NOMO-1 treated with DMSO at 0.1 percent for 48 hours (cell line): ENCODE results near the gene RAI14.
"Not testable (repeated sequence)": the region's sequence is repeated elsewhere in the genome, so short reads cannot be mapped to it uniquely, and the experiment has no call there.

Experiments
- DNase-seq: peaks from one replicate; lab custom pipeline; 2025; ENCODE audit not compliant: unreplicated experiment; lab: John Stamatoyannopoulos, UW

Gene RAI14

DNA sequence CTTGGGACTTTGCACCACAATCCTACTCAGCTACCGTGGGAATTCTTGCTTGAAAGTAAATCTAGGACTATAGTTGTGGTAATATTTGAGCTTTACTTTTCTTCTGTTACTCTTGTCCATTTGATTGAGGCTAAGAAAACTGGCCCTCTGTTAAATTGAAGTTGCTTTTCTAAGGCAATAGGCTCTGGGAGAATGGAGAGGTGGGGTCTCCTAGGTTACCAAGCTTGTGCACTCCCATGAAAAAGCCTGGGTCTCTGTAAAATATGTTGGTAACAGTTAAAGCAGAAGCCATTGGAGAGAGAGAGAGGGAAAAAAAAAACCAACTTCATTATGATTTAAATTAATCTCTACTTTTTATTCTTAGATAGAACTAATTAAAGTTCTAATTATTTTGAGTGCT is 68.6 kb downstream of the RAI14 start:
- no peak for DNase-seq

DNA sequence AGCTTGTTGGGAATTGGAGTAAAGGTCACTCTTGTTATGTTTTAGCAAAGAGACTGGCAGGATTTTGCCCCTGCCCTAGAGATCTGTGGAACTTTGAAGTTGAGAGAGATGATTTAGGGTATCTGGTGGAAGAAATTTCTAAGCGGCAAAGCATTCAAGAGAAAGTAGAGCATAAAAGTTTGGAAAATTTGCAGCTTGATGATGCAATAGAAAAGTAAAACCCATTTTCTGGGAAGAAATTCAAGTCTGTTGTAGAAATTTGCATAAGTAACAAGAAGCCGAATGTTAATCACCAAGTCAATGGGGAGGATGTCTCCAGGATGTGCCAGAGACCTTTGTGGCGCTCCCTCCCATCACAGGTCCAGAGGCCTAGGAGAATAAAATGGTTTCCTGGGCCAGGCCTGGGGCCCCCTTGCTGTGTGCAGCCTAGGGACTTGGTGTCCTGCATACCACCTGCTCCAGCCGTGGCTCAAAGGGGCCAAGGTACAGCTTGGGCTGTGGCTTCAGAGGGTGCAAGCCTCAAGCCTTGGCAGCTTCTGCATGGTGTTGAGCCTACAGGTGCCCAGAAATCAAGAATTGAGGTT is 71.1 kb downstream of the RAI14 start:
- not testable (repeated sequence) for DNase-seq

DNA sequence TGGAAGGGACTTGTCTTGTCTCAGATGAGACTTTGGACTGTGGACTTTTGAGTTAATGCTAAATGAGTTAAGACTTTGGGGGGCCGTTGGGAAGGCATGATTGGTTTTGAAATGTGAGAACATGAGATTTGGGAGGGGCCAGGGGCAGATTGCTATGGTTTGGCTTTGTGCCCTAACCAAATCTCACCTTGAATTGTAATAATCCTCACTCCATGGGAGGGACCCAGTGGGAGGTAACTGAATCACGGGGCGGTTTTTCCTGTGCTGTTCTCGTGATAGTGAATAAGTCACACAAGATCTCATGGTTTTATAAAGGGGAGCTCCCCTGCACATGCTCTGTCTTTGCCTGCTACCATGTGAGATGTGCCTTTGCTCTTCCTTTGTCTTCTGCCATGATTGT is 72.1 kb downstream of the RAI14 start:
- DNase-seq = no peak

DNA sequence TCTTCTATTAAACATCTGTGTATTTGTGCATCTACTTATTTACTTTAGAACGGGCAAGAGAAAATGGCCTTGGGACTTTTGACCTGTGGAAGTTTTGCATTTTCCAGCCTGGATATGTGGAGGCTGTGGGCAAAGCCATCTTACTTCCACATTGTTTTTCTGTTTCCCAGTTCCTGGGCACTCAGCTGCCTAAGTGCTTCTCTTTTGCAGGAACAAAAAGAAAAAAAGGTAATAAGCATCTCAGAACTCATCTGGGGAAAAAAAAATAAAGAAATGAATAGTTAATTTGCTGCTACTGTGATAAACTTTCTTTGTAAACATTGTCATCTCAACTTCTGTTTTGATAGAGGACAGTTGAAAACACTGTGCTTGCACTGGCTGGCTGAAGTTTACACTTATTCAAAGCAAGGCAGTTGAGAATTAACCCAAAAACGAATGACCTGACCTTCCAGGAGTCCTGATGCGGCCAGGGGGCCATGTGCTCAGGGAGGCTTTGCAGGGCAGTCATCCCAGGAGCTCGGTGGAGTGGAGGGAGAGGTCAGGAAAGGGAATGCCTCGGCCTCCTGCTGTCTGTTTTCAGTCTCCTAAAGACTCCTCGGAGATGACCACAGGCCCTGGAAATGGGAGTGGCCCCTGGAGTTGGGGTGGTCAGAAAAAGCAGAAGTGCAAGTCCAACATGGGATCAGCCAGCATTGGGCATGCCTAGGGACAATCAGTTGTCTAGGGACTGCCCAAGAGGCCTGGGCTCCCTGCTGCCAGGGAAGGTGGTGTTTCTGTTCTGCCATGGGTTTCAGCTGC is 75.5 kb downstream of the RAI14 start:
- peak; percentile 50 for DNase-seq

- DNase-seq = no peak
Observed at GRCh38 chr5:34734326-34734725, 78.2 kb downstream of the RAI14 start.

DNA sequence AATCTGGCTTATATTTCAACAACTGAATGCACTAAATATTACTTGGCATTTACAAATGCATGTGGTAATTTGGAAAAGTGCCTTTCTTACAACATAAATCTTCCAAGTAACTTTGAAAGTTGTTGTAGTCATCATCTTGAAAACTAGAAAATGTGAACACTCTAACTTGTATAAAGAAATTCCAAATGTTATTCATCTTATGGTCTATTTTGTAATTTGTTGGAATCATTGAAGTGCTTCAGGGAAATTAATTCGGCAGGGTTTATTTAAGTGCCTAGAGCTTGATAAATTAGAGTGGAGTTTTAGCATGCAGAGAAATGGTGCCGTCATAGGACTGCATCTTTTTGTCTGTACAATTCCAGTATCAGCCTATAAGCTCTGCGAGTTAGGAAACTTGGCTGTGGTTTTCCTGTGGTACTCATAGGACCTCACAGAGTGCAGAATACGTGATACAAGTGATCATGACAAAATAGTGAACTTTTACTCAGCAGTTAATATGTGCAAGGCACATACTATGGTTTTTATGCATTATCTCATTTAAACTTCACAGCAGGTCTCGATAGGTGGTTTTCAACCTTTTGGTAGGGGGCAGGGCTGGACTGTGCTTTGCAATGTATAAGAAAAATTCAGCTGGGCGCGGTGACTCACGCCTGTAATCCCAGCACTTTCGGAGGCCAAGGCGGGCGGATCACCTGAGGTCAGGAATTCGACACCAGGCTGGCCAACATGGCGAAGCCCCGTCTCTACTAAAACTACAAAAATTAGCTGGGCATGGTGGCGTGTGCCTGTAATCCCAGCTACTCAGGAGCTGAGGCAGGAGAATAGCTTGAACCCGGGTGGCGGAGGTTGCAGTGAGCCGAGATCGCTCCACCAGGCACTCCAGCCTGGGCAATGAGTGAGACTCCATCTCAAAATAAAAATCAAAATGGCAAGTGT is 79.6 kb downstream of the RAI14 start:
- peak; percentile 75 for DNase-seq

GRCh38 chr5:34736445-34737115 is 80.5 kb downstream of the RAI14 start:
- no peak for DNase-seq

DNA sequence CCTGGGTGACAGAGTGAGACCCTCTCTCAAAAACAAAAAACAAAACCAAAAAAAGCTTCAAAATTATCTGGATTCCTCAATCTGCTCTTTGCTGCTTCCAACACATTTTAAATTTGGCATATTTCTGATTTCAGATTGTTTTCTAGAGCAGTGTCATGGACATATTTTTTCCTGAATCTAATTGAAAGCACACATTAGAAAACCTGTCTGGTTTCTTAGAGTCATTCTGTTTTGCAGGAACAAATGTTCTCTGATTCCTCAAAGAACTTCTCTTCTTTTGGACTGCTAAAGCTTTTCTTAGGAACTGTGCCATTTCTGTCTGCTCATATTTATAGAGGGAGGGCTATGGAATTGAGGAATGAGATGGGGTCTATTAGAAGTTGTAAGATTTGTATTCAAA is 81.6 kb downstream of the RAI14 start:
- DNase-seq = no peak

GRCh38 chr5:34738381-34738780 is 82.3 kb downstream of the RAI14 start:
- no peak for DNase-seq

DNA sequence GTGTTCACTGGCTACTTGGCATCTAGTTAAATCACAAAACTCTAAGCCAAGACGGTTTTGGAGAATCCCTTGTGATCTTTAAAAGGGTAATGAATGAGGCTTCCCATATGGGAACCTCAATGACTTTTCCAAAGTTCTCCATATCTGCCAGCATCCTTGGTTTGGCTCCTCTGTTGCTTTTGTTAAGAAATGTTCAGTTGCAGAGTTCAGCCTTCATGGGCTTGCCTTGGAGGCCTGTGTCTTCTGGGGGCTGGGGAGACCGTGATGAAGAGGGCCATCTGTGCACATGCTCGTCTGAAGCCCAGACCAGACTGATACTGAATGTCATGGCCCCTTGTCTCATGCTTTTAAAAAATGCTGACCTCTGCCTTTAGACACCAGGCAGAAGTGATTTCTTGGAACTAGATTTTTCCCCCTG is 84.3 kb downstream of the RAI14 start:
- no peak for DNase-seq

- DNase-seq = no peak
Observed at GRCh38 chr5:34742061-34742460, 85.9 kb downstream of the RAI14 start.

- DNase-seq = no peak
Observed at GRCh38 chr5:34743878-34744277, 87.8 kb downstream of the RAI14 start.

GRCh38 chr5:34748431-34748830 is 92.3 kb downstream of the RAI14 start:
- DNase-seq = no peak

DNA sequence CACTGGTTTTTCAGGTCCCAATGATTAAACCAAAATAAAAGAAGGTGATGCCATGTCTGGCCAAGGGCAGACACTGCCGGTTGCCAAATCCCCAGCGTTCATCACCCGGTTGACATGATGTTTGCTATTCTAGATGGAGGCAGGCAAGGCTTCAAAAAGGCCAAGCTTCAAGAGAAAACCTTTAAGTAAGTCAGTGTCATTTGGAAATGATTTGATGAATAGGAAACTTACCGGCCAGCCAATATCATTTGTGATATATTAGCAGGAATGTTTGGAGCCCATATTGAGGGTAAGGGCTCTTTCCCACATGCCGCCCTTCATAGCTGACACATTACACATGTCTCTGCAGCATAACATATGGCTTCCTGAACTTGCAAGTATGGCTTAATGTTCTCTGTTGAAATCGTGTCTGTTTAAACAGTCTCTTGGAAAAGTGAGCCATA is 93.3 kb downstream of the RAI14 start:
- no peak for DNase-seq

- no peak for DNase-seq
Observed at GRCh38 chr5:34750206-34750605, 94.1 kb downstream of the RAI14 start.

DNA sequence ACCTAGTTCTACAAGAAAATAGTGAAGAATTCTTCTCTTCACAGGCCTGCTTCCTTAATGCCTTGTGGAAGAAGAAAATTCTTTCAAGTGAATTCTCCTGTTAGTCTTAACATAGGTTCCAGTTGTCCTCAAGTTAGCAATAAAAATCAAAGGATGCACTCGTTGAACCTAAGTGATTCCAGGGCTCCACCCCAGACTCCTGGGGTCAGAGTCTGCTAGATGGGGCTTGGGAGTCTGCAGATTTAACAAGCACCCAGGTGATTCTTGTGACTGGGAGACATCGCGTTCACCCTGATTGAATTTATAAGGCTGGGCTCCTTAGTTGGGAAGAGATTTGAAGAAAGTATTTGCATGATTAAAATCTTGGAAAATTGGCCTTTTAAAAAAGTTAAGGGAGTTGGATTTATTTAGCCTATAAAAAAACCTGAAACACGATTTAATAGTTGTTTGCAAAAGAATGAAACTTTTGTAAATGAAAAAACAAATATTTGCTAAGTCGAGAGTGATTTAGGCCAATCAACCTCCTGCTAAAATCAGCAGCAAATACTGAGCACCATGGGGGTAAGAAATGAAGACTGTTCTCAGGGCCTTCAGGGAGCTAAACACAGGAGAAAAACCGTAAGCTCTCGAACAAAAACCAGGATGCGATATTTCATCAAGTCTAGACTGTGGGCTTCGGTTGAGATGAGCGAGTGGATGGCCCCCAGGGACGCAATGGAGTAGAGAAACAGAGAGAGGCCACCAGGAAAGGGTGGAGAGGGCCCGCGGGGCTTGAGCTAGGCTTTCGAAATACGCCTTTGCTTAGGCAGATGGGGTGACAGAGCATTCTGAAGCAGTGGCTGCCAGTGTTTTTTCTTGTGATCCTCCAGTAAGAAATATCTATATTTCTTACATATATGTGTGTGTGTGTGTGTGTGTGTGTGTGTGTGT is 95.9 kb downstream of the RAI14 start:
- peak; percentile 51 for DNase-seq

DNA sequence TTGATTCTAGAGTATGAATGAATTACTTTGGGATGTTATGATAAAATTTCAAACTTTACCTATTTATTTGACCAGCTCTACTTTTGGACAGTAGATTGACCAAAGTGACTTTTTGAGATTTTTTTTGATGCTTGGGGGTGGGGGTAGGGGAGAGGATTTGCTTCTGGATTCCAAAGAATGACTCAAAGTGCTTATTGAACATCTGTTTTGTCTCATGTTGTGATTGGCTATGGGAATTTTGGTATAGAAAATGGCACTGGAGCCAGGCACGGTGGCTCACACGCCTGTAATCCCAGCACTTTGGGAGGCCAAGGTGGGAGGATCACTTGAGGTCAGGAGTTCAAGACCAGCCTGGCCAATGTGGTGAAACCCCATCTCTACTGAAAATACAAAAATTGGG is 97.1 kb downstream of the RAI14 start:
- DNase-seq = not testable (repeated sequence)

DNA sequence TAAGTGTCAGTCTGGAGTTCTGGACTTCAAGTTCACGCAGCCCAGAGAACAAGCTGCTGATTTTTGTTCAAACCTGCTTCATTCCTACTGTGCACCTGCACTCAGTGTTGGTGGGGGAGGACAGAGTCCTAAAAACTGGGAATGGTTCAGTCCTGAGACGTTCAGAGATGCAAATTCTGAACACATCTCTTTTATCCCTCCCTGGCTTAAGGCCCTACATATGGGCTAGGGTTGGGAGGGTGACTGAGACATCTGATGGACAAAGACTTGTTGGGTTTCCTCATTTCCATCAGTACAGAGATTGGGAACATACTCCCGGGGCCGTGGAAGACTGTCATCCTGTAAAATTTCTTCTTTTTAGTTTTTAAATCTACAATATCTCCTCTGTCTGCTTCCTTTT is 99.8 kb downstream of the RAI14 start:
- no peak for DNase-seq

DNA sequence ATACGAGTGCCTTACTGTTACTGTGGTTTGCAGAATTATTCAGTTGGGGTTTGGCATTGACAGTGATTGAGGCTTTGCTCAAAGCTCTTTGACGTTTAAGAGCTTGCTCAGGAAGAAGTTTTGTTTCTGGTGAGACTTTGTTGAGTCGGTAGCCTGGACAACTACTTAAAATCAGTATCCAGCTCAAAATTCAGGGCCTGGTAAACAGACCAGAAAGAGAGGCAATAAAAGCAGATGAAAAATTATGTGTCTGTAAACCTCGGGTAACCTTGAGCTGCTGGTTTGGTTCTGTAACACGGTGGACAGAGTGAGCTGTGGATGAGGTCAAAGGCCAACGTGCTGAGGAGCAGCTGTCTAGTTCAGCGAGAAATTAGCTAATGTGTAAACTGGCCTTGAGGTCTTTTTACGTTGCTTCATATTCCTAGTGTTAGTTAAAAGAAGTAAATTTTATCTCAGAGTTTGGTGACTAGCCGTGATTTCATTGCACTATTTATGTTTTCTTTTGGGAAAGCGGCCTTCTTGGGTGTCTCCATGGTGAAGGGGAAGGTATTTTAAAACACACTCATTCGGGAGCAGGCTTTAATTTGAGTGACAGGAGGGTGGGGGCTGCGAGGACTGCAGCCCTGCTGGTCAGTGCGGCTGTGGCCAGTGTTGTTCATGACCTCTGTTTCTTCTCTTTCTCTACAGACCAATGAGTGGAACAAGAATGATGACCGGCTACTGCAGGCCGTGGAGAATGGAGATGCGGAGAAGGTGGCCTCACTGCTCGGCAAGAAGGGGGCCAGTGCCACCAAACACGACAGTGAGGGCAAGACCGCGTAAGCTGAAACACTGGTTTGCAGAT is 100.9 kb downstream of the RAI14 start:
- no peak for DNase-seq
